Effector memory CD8-positive, alpha-beta T cell (primary cell): ENCODE data around the gene KRT16.
A peak's percentile ranks its signal among the peaks of the same experiment; 100 is the strongest.
"Not testable (repeated sequence)": the region's sequence is repeated elsewhere in the genome, so short reads cannot be mapped to it uniquely, and the experiment has no call there.

Experiments
- ATAC-seq: fragments of 150-1000 bp; cut with Tn5 transposase; replicated peaks from 2 replicates; pipeline ENCODE4 v1.10.0; 2021; ENCODE audit warnings: mild to moderate bottlenecking, moderate library complexity
- DNase-seq, 3 experiments: peaks; one replicate each; pipeline ENCODE4 v3.0.0; 2021
- H3K27ac Mint-ChIP-seq, 2 donors: one replicate each; pipeline ENCODE4 v1.8.0; 2022; ENCODE audit warnings: mild to moderate bottlenecking in 2 of 2, mixed read lengths in 2 of 2, moderate library complexity in 2 of 2
- H3K27me3 Mint-ChIP-seq, 2 donors: one replicate each; pipeline ENCODE4 v1.8.0; 2022; ENCODE audit warnings: mixed read lengths in 2 of 2
- H3K36me3 Mint-ChIP-seq: one replicate; pipeline ENCODE4 v1.8.0; 2022; ENCODE audit warnings: mild to moderate bottlenecking, moderate library complexity, mixed read lengths; ENCODE audit not compliant: insufficient read depth
- H3K4me1 Mint-ChIP-seq, 2 donors: one replicate each; pipeline ENCODE4 v1.8.0; 2022; ENCODE audit warnings: low read depth in 2 of 2, mixed read lengths in 2 of 2
- H3K4me3 Mint-ChIP-seq, 2 donors: one replicate each; pipeline ENCODE4 v1.8.0; 2022; ENCODE audit warnings: mild to moderate bottlenecking in 2 of 2, mixed read lengths in 2 of 2, moderate library complexity in 2 of 2
- H3K9me3 Mint-ChIP-seq, 2 donors: one replicate each; pipeline ENCODE4 v1.8.0; 2022; ENCODE audit warnings: mixed read lengths in 2 of 2

KRT16 gene

DNA sequence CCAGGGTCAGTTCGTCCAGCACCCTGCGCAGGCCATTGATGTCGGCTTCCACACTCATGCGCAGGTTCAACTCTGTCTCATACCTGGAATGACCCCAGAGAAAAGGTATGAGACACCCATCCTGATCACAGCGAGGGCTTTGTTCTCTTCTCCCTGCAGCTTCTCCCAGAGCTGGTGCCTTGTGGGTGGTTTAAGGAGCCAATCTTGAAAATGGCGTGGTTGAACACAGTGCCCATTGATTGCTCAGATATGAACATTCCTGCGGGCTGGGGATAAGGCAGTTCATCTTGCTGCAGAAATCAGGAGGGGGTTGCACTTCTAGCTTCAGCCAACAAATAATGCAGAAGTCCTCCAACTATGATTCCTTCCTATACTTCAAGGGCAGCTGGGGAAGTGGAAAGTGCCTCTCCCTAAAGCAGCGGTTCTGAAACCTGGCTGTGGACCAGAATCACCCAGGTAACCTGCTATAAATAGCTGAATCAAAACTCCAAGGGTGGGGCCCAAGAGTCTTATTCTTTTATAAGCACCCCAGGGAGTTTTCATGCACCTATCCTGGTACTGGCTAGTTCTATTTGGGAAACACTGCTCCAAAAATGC, 28.1 kb downstream of the KRT16 start:
- not testable (repeated sequence) for H3K9me3 Mint-ChIP-seq, H3K4me3 Mint-ChIP-seq, H3K36me3 Mint-ChIP-seq, H3K4me1 Mint-ChIP-seq, ATAC-seq, H3K27ac Mint-ChIP-seq, DNase-seq
- H3K27me3 Mint-ChIP-seq: peaks cover 47 to 99% of the 10 kb centered on the region in 2 donors

DNA sequence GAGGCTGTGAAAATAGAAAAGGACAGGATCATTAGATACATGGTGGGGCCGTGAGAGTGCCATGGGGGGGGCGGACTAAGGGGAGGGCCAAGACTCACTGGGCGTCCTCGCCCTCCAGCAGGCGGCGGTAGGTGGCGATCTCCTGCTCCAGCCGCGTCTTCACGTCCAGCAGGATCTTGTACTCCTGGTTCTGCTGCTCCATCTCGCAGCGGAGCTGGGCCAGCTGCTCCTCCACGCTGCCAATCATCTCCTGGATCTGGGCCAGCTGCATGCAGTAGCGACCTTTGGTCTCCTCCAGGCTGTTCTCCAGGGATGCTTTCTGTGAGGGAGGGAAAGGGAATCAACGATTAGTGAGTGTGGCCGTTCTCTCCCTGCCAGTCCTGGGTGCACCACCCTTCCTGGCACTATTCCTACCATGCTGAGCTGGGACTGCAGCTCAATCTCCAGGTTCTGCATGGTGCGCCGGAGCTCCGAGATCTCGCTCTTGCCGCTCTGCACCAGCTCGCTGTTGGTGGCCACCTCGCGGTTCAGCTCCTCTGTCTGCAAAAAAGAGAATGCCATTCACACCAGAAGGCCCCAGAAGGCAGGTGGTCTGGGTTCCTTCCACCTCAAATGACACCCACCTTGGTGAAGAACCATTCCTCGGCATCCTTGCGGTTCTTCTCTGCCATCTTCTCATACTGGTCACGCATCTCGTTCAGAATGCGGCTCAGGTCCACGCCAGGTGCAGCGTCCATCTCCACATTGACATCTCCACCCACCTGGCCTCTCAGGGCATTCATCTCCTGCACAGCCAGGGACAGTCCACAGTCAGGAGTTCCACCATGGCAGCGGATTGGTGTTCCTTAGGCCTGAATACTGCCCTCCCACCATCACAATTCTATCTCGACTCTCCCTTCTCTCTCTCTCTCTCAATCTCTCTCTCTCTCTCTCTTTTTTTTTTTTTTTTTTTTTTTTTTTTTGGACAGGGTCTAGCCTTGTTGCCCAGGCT, 29.1 kb downstream of the KRT16 start:
- peaks cover 0 to 3% of the 10 kb centered on the region in 2 donors for H3K4me1 Mint-ChIP-seq
- H3K9me3 Mint-ChIP-seq: no peaks in the 10 kb centered on the region
- H3K27ac Mint-ChIP-seq: no peak overlapping the region
- H3K36me3 Mint-ChIP-seq: peaks cover 3% of the 10 kb centered on the region
- no peak for ATAC-seq
- H3K4me3 Mint-ChIP-seq: no peak overlapping the region
- H3K27me3 Mint-ChIP-seq: peaks cover 49 to 99% of the 10 kb centered on the region in 2 donors
- DNase-seq: no peak

DNA sequence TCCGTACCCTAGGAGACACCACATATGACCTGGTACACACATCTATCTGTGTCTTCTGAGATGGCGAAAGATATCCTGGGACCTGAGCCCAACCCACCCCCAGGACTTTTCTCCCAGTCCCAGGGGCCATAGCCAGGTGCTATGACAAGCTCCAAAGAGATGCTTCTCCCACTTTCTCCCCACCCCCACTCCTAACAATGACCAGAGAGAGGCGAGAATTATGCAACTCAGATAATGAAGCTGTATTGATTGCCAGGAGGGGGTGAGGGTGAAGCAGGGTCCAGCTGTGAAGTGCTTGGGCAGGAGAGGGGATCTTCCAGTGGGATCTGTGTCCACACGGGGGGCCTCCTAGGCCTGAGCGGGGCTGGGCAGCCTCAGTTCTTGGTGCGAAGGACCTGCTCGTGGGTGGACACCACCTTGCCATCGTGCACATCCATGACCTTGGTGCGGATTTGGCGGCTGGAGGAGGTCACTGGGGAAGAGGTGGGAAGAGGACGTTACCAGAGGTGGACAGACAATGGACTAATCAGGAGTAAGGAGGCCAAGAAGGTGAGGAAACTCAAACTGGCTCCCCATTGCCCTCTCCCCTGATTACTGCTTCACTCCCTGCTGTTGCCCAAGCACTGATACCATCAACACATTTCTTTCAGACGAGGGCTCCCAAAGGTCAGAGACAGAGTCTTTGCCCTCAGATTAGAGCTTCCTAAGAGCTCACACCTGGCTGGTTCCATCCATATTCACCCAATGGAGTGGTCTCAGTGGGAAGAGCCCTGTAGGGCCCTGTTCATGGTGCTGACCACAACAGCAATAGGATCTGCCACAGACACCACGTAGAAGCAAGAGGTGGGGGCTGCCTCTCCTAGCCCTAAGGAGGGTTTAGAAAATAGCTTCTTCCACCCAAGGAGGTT, 30.3 kb downstream of the KRT16 start:
- H3K27ac Mint-ChIP-seq: not testable (repeated sequence)
- peaks cover 58 to 99% of the 10 kb centered on the region in 2 donors for H3K27me3 Mint-ChIP-seq

DNA sequence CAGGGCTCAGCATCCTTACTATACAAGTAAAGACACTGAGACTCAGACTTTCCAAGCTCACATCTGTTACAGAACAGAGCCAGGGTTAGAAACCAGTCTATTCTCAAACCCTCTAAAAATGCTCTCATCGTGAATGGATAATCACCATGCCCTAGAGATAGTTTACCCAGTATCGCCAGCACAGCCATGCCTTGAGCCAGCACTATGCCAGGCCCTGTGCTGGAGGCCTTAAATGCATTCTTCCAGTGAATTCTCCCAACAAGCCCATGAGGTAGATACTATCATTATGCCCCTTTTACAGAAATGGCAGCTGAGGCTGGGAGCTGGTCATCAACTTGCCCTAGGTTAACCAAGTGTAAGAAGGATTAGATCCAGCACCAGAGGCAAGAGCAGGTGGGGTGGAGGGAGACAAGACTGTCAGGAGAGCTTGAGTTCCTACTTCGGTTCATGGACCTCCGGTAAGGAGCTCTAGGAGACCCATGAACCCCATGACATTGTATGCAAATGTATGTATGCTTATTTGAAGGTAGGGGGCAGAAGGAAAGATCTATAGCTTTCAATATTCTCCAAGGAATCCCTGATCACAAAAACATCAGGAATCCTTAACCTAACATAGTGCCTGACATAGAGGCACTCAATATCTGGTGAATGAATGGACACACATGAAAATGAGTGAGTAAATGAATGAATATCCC, 31.1 kb downstream of the KRT16 start:
- no peak for ATAC-seq
- DNase-seq: no peak

More for the DNA sequence above, 30.3 kb downstream of the KRT16 start:
- H3K4me1 Mint-ChIP-seq, H3K36me3 Mint-ChIP-seq, H3K9me3 Mint-ChIP-seq, H3K4me3 Mint-ChIP-seq, ATAC-seq, DNase-seq: not testable (repeated sequence)

DNA sequence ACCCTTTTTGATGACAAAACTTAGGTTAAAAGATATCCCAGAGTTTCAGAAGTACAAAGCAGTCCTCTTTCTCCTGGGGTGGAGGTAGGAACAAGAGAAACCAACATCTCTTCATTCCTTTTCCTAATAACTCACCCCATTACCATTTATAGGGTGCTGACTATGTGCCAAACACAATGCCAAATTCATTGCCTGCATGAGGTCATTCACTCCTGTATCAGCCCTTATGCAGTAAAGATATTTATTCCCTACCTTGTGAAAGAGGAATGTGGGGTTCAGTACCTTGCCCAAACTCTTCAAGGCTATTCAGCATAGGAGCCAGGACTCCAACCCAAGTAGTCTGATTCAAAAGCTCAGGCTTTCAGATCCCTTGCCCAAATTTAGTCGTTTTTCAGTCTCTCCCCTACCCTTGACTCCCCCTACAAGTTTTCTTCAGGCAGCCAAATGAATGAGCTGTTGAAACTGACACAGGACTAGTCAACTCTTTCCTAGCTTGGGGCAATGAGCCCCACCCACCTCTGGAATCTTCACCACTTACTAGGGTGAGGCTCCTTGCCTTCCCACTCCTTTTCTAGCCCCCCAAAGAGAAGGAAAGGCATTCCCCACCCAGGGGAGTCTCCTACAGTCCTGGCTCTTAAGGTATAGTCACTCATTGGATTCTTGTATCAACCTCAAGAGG, 31.7 kb downstream of the KRT16 start:
- H3K9me3 Mint-ChIP-seq: no peaks in the 10 kb centered on the region
- H3K27ac Mint-ChIP-seq: no peak overlapping the region
- no peak for ATAC-seq
- H3K4me3 Mint-ChIP-seq: no peak overlapping the region
- no peaks in the 10 kb centered on the region for H3K36me3 Mint-ChIP-seq
- H3K4me1 Mint-ChIP-seq: peaks cover 0 to 3% of the 10 kb centered on the region in 2 donors
- H3K27me3 Mint-ChIP-seq: peaks cover 63 to 99% of the 10 kb centered on the region in 2 donors
- no peak for DNase-seq

More for the DNA sequence above, 31.1 kb downstream of the KRT16 start:
- H3K27me3 Mint-ChIP-seq: peaks cover 61 to 99% of the 10 kb centered on the region in 2 donors
- peaks cover 0 to 3% of the 10 kb centered on the region in 2 donors for H3K4me1 Mint-ChIP-seq
- H3K9me3 Mint-ChIP-seq: no peaks in the 10 kb centered on the region
- no peaks in the 10 kb centered on the region for H3K36me3 Mint-ChIP-seq
- H3K4me3 Mint-ChIP-seq: no peak overlapping the region
- H3K27ac Mint-ChIP-seq: no peak overlapping the region

DNA sequence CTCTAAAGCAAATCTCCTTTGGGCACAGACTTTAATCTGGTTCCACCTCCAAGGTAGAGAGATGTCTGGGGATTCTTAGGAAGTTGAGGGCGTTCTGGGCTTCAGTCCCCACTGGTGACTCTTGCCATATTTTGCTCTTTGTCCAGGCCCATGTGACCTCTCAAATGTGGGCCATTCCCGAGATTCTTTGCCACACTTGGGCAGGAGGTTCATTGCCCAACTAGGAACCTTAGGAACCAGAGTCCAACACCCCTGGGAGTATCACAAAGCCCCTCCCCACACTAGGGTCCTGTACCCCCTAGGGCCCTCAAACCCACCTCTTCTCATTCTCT, 32.4 kb downstream of the KRT16 start:
- Mint-ChIP-seq H3K9me3 (no peaks in the 10 kb centered on the region), H3K4me3 (no peak overlapping the region), H3K27me3 (peaks cover 60 to 99% of the 10 kb centered on the region in 2 donors), H3K27ac (no peak overlapping the region), H3K4me1 (peaks cover 0 to 3% of the 10 kb centered on the region in 2 donors), H3K36me3 (no peaks in the 10 kb centered on the region)
- no peak for DNase-seq
- ATAC-seq: no peak

DNA sequence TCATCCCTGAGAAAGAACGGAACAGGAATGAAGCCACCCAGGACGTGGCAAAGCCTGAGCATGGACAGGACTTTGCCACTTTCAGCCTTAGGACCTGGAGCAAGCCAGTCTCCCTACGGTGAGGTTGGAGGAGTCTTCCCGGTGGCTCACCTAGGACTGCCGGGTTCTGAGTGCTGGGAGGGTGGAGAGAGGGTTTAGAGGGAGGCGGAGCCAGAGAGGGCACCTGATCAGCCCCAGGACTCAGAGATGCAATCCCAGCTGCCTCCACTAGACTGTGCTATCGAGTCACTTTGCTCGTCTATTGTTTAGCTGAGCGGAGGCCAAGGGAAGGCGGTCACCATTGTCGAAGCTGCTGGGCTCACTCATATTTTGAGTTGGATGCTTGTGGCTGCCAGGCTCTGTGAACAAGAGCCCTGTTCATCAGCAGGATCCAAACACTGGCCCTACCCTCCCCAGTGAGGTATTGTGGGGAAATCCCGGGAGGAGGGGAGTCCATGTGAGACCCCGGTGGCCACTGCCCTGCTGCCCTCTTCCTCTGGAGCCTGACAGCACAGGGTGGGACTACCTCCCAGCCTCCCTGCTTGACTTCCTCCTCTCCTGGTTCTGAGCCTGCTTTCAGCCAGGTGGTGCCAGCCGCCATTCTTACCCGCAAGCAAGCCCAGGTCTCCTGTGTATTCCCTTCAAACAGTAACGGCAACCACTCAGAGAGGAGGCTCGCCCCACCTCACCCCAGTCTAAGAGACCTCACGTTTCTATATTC, 32.9 kb downstream of the KRT16 start:
- no peak overlapping the region for H3K27ac Mint-ChIP-seq
- peaks cover 60 to 97% of the 10 kb centered on the region in 2 donors for H3K27me3 Mint-ChIP-seq
- H3K4me1 Mint-ChIP-seq: peaks cover 0 to 3% of the 10 kb centered on the region in 2 donors
- no peaks in the 10 kb centered on the region for H3K36me3 Mint-ChIP-seq
- DNase-seq (peak; percentile 49 to 53 (median 50)), ATAC-seq (peak; percentile 87)
- H3K4me3 Mint-ChIP-seq: no peak overlapping the region
- no peaks in the 10 kb centered on the region for H3K9me3 Mint-ChIP-seq

DNA sequence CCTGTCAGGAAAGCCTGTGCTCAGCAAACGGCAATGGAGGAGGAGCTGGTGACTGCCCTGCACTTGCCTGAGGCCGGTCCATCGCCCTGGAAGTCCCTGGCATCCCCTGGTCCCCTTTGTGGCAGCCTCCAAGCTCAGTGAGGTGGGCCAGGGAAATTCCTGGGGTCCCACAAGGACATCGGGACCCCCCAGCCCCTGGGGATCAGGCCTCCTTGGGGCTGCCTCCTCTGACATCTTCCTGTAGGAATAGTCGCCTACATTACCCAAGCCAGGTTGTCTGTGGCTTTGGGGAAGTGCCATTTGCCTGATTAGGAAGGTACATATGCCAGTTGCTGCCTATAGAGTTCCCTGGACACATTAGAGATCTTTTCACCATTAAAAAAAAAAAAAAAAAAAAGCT, 33.6 kb downstream of the KRT16 start:
- peaks cover 0 to 3% of the 10 kb centered on the region in 2 donors for H3K4me1 Mint-ChIP-seq
- H3K36me3 Mint-ChIP-seq: no peaks in the 10 kb centered on the region
- peaks cover 55 to 95% of the 10 kb centered on the region in 2 donors for H3K27me3 Mint-ChIP-seq
- ATAC-seq (no peak), DNase-seq (no peak)
- H3K9me3 Mint-ChIP-seq: no peaks in the 10 kb centered on the region
- H3K27ac Mint-ChIP-seq: no peak overlapping the region
- H3K4me3 Mint-ChIP-seq: no peak overlapping the region

DNA sequence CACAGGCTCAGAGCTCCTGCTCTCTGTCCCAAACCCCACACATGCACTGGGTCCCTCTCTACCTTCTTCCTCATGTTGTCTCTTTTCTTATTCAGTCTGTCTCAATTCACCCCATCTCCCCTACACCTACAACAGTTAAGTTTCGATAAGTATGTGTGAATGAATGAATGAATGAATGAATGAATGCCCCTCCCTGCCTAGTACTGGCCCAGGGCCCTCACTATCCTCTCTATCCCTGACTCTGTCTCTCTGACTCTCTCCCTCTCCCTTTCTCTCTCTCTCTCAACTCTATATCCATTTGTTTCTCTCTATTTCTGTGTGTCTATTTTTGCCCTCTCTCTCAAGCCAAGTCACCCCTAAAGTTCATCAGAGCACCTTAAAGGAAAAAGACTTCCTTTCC, 34.0 kb downstream of the KRT16 start:
- no peaks in the 10 kb centered on the region for H3K9me3 Mint-ChIP-seq
- H3K27me3 Mint-ChIP-seq: peaks cover 54 to 95% of the 10 kb centered on the region in 2 donors
- no peaks in the 10 kb centered on the region for H3K36me3 Mint-ChIP-seq
- no peak overlapping the region for H3K27ac Mint-ChIP-seq
- ATAC-seq (no peak), DNase-seq (no peak)
- peaks cover 0 to 3% of the 10 kb centered on the region in 2 donors for H3K4me1 Mint-ChIP-seq
- H3K4me3 Mint-ChIP-seq: no peak overlapping the region

DNA sequence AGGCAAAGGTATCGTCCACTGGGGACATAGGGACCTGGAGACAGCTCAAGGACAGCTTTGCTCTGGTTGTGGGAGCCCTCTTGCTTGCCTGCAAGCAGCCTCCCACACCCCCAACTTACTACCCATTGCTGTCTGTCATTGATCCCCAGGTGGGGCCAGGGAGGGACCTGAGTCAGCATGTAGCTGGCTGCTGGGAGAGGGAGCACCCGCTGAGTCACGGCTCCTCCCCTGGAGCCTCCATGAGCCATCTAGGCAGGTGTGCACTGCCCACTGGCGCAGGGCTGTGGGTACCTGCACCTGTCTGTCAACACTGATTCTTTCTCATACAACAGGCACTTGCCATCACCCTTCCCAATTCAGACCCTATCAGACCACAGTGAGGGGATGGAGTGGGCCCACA, 35.8 kb downstream of the KRT16 start:
- not testable (repeated sequence) for H3K36me3 Mint-ChIP-seq, H3K4me3 Mint-ChIP-seq, DNase-seq, H3K27ac Mint-ChIP-seq, H3K9me3 Mint-ChIP-seq, H3K4me1 Mint-ChIP-seq, ATAC-seq
- peaks cover 45 to 95% of the 10 kb centered on the region in 2 donors for H3K27me3 Mint-ChIP-seq

DNA sequence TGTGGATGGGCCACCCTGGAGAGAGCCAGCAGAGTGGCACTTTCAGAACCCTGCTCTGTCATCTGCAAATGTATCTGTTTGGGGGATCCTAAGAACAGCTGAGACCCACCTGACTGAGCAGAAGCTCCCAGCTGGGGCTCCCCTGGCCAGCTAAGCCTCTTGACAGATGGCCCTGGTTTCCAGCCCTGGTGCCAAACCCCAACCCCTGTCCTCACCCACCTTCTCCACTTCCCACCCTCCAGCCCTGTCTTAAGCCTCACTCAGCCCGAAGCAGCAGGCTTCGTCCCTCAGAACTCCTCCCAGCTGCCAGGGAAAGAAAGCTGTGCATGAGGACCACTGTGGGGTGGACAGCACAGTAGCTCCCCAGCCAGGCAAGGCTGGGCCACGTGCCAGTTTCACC, 37.2 kb downstream of the KRT16 start:
- ATAC-seq (no peak), DNase-seq (no peak)

More for the DNA sequence above, 37.2 kb downstream of the KRT16 start:
- Mint-ChIP-seq H3K4me3 (no peak overlapping the region), H3K27me3 (peaks cover 46 to 93% of the 10 kb centered on the region in 2 donors), H3K36me3 (no peaks in the 10 kb centered on the region), H3K4me1 (peaks cover 0 to 3% of the 10 kb centered on the region in 2 donors), H3K9me3 (no peaks in the 10 kb centered on the region), H3K27ac (no peak overlapping the region)
